ENCODE measurements around the gene LSM7.

LSM7 gene

DNA sequence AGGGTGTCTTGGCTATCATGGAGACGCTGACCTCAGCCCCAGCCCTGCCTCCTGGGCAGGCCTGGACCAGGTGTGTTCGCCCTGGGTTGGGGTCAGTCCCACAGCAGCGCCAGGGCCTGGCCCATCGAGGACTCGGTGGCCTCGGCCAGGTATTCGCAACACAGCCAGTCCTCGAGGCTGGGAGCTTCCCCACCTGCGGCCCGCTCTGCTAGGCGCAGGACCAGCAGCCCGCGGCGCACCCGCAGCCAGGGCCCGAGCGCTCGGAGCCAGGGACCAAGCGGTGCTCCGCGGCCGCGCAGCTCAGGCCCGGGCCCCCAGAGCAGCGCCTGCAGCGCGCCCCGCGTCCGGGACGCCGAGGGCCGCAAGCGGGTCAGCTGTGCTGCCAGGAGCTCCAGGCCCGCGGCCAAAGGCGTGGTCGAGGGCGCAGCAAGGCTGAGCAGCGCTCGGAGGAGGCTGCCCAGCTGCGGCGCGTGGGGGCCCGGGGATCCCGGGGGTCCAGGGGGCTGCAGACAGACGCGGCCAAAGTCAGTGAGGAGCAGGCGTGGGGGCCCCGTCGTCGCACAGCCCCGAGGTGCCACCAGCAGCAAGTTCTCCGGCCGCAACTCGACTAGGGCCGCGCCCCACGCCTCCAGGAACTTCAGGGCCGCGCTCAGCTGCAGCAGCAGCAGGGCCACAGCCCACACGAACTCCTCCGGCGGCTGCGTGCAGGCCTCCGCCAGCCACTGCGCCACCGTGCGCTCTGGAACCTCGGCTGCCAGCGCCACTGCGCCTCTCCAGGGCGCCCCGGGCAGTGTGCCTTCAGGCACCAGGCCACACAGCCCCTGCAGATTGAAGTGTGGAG, 52.6 kb downstream of the LSM7 start:
- 95 to 96% methylated on average over 74 of the region's 74 CpGs for WGBS, 2 experiments
- Histone ChIP-seq H3K36me3 (ENCODE audit: control insufficient read depth, insufficient read depth, low read length) (peaks cover 6% of the 10 kb centered on the region), H3K9me3 (ENCODE audit: control insufficient read depth, low read length) (no peaks in the 10 kb centered on the region), H3K4me1 (ENCODE audit: control insufficient read depth, insufficient read depth, low read length) (peaks cover 11% of the 10 kb centered on the region), H3K27me3 (ENCODE audit: control insufficient read depth, insufficient read depth, low read length, poor library complexity, severe bottlenecking) (no peaks in the 10 kb centered on the region), H3K4me3 (ENCODE audit: insufficient read depth, low read depth, low read length) (no peak overlapping the region), H3K27ac (ENCODE audit: insufficient read depth, low read depth, low read length, poor library complexity, severe bottlenecking) (no peak overlapping the region)

DNA sequence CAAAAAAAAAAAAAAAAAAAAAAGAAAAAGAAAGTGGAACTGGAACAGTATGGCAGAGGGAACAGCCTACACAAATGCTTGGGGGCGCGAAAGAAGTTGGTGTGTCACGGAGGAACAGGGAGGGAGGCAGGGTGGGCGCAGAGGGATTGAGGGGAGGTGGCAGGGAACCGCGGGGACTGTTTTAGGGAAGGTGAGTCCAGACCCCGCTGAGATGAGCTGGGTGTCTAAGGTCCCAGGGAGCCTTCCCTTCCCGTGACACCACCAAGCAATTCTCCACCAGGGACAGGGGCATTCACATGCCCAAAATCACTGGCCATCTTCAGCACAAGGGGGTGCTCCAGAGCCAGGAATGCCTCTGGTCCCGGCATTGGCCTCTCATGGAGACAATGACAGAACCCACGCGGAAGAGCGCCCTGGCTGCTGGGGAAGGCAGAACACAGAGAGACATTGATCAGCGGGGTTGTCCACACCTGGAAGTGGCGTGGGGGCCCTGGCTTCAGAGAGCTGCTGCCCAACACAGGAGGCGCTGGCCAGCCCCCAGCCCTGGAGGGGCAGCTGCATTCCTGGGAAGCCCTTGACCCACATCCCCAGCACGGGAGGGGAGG, 53.4 kb downstream of the LSM7 start:
- no peak overlapping the region for H3K27ac ChIP-seq (ENCODE audit: insufficient read depth, low read depth, low read length, poor library complexity, severe bottlenecking)
- H3K36me3 ChIP-seq (ENCODE audit: control insufficient read depth, insufficient read depth, low read length) = peaks cover 6% of the 10 kb centered on the region
- no peaks in the 10 kb centered on the region for H3K27me3 ChIP-seq (ENCODE audit: control insufficient read depth, insufficient read depth, low read length, poor library complexity, severe bottlenecking)
- no peaks in the 10 kb centered on the region for H3K9me3 ChIP-seq (ENCODE audit: control insufficient read depth, low read length)
- no peak overlapping the region for H3K4me3 ChIP-seq (ENCODE audit: insufficient read depth, low read depth, low read length)
- WGBS, 2 experiments = 74 to 76% methylated on average over 16 of the region's 16 CpGs
- H3K4me1 ChIP-seq (ENCODE audit: control insufficient read depth, insufficient read depth, low read length) = peaks cover 11% of the 10 kb centered on the region

DNA sequence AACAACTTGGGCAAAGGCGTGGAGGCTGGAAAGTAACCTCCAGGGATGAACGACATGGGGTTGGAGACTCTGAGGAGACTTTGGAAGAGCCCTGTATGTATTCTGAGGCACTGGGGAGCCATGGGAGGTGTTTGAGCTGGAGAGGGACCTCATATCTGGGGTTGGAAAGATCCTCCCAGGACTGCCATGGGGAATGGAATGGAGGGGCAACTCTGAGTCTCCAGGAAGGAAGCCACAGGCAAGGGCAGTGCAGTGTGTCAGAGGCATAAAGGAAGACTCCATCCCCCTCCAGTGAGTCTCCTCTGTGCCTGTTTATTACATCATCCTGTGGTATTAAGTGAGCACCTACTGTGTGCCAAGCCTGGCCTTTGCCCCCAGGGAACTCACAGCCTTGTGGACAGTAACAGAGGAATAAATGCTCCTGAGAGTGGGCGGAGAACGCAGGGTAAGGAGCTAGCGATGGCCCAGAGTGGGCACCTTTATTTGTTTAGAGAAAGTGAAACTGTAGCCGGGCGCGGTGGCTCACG, 54.1 kb downstream of the LSM7 start:
- 92 to 94% methylated on average over 9 of the region's 9 CpGs for WGBS, 2 experiments
- Histone ChIP-seq H3K27me3 (ENCODE audit: control insufficient read depth, insufficient read depth, low read length, poor library complexity, severe bottlenecking) (no peaks in the 10 kb centered on the region), H3K4me3 (ENCODE audit: insufficient read depth, low read depth, low read length) (peak overlapping the region; percentile 22), H3K36me3 (ENCODE audit: control insufficient read depth, insufficient read depth, low read length) (peaks cover 6% of the 10 kb centered on the region), H3K27ac (ENCODE audit: insufficient read depth, low read depth, low read length, poor library complexity, severe bottlenecking) (no peak overlapping the region), H3K9me3 (ENCODE audit: control insufficient read depth, low read length) (no peaks in the 10 kb centered on the region), H3K4me1 (ENCODE audit: control insufficient read depth, insufficient read depth, low read length) (peaks cover 11% of the 10 kb centered on the region)

DNA sequence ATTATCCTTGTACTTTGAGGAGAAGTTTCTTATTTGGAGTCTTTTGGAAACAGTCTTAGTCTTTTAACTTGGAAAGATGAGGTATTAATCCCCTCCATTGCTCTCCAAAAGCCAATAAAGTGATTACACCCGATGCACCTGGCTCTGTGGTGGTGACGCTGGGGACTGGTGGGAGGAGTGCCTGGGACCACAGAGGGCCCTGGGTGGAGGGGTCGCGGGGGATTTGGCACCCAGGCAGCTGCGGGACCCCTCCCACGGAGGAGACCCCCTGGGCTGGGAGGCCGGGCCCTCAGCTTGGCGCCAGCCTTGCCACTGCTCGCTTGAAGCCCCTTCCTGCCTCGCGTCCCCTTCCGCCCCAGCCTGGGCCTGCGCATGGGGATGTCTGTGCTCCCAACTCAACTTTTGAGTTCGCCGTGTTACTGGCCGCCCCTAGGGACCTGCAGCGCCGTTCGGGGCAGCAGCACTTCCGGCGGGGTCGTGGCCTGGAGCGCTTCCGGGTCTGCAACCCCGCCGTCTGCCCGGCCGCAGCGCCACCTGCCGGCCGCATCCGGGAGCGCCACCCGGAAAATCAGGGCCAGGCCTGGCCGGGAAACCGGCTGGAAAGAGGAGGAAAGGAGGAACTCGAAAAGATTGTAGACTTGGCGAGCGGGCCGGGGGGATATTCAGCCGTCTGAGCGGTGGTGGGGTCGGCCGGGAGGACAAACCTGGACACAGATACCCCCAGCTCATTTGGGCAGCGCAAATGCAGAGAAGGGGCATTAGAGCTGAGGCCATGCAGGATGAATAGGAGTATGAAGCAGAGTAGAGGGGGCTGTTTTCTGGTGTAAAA, 54.8 kb downstream of the LSM7 start:
- WGBS, 2 experiments = 17 to 18% methylated on average over 45 of the region's 45 CpGs
- peak overlapping the region; percentile 22 for H3K27ac ChIP-seq (ENCODE audit: insufficient read depth, low read depth, low read length, poor library complexity, severe bottlenecking)
- H3K4me3 ChIP-seq (ENCODE audit: insufficient read depth, low read depth, low read length) = peak overlapping the region; percentile 25
- H3K27me3 ChIP-seq (ENCODE audit: control insufficient read depth, insufficient read depth, low read length, poor library complexity, severe bottlenecking) = no peaks in the 10 kb centered on the region
- H3K9me3 ChIP-seq (ENCODE audit: control insufficient read depth, low read length) = no peaks in the 10 kb centered on the region
- H3K4me1 ChIP-seq (ENCODE audit: control insufficient read depth, insufficient read depth, low read length) = peaks cover 11% of the 10 kb centered on the region
- H3K36me3 ChIP-seq (ENCODE audit: control insufficient read depth, insufficient read depth, low read length) = peaks cover 6% of the 10 kb centered on the region
